DND-41 (cell line): ENCODE measurements around the gene GVQW3.

Experiments used
- ATAC-seq: fragments of 200-7000 bp; cut with Tn5 transposase; 3 replicates; pipeline ENCODE4 v1.9.1; 2021; ENCODE audit warnings: low read depth; ENCODE audit not compliant: insufficient read depth
- DNase-seq: peaks from one replicate; pipeline ENCODE4 v3.0.0-alpha.2; 2020
- H2AFZ ChIP-seq: 2 replicates; pipeline ENCODE4 v1.6.0; 2012; ENCODE audit warnings: low read depth, low read length
- H3K27ac ChIP-seq: 2 replicates; pipeline ENCODE4 v1.5.1; 2012; ENCODE audit warnings: low read length, inconsistent platforms
- H3K27me3 ChIP-seq: fragments of 200-600 bp; sonication (generic); 2 replicates; pipeline ENCODE4 v1.6.0; 2012; ENCODE audit warnings: low read length, mild to moderate bottlenecking, inconsistent platforms; ENCODE audit not compliant: insufficient read depth, poor library complexity
- H3K36me3 ChIP-seq: 2 replicates; pipeline ENCODE4 v1.5.1; 2012; ENCODE audit warnings: low read length, inconsistent platforms; ENCODE audit not compliant: insufficient read depth
- H3K4me1 ChIP-seq: 2 replicates; pipeline ENCODE4 v1.5.1; 2012; ENCODE audit warnings: mild to moderate bottlenecking, low read length; ENCODE audit not compliant: insufficient read depth
- H3K4me2 ChIP-seq: 2 replicates; pipeline ENCODE4 v1.6.0; 2012; ENCODE audit warnings: mild to moderate bottlenecking, moderate library complexity, low read length, inconsistent platforms; ENCODE audit not compliant: insufficient read depth
- H3K4me3 ChIP-seq, 2 experiments: fragments of 200-600 bp in 1 of 2; shearing (Covaris generic) in 1 of 2; 2 replicates each; pipeline ENCODE4 v1.5.1; 2012 to 2016; ENCODE audit warnings: inconsistent platforms in 2 of 2, low read length in 2 of 2, mild to moderate bottlenecking in 2 of 2, low read depth in 1 of 2, moderate library complexity in 1 of 2
- H3K79me2 ChIP-seq: 2 replicates; pipeline ENCODE4 v1.6.0; 2012; ENCODE audit warnings: low read length, inconsistent platforms; ENCODE audit not compliant: insufficient read depth
- H3K9ac ChIP-seq: 2 replicates; pipeline ENCODE4 v1.6.0; 2012; ENCODE audit warnings: low read depth, mild to moderate bottlenecking, inconsistent platforms, low read length, moderate library complexity
- H3K9me3 ChIP-seq: 2 replicates; pipeline ENCODE4 v1.5.1; 2012; ENCODE audit warnings: low read length, moderate library complexity, mild to moderate bottlenecking, inconsistent platforms; ENCODE audit not compliant: insufficient read depth, severe bottlenecking
- H4K20me1 ChIP-seq: 2 replicates; pipeline ENCODE4 v1.6.0; 2012; ENCODE audit warnings: low read length; ENCODE audit not compliant: insufficient read depth
- CTCF ChIP-seq: IDR thresholded peaks from 2 replicates; pipeline ENCODE4 v1.5.1; 2012; ENCODE audit warnings: borderline replicate concordance, low read length, moderate library complexity, mild to moderate bottlenecking; ENCODE audit not compliant: poor library complexity, severe bottlenecking; ENCODE audit errors: extremely low read depth
- EZH2 ChIP-seq: IDR thresholded peaks from 3 replicates; pipeline ENCODE4 v1.6.1; 2012; ENCODE audit warnings: borderline replicate concordance, low read depth, mild to moderate bottlenecking, moderate library complexity, low read length, inconsistent platforms; ENCODE audit not compliant: severe bottlenecking

The GVQW3 gene

GRCh38 chr11:76380977-76381719 is at the start of gene GVQW3, which contains the start of gene THAP12:
TSS of gene GVQW3 (plus strand) at chr11:76381323. CDS start at chr11:76381829, 506 bp downstream.
TSS of gene THAP12 (minus strand) at chr11:76381132. CDS start at chr11:76380836, 296 bp downstream.
- peak within 1 kb of the TSS; percentile 97 for H2AFZ ChIP-seq
- H3K4me1 ChIP-seq, result peaks cover 46% of the 10 kb centered on the region
- DNase-seq (peak; percentile 97), ATAC-seq (peak; percentile 91)
- peak within 1 kb of the TSS; percentile 73 for H3K27ac ChIP-seq
- no peaks in the 10 kb centered on the region for H3K9me3 ChIP-seq
- H3K4me2 ChIP-seq, result peak within 1 kb of the TSS; percentile 88
- H3K4me3 ChIP-seq, result peak within 1 kb of the TSS; percentile 69 to 94
- H3K79me2 ChIP-seq, result peaks cover 62% of the 10 kb centered on the region
- TF ChIP-seq CTCF, result peak; percentile 66
- TF ChIP-seq EZH2, result no peak
- peak within 1 kb of the TSS; percentile 74 for H3K9ac ChIP-seq
- peaks cover 30% of the 10 kb centered on the region for H4K20me1 ChIP-seq
- H3K27me3 ChIP-seq, result no peaks in the 10 kb centered on the region
- H3K36me3 ChIP-seq, result no peaks in the 10 kb centered on the region

GRCh38 chr11:76334826-76335389 is 46.2 kb upstream of the GVQW3 start:
- no peaks in the 10 kb centered on the region for H3K27me3 ChIP-seq
- no peak overlapping the region for H3K27ac ChIP-seq
- no peak overlapping the region for H2AFZ ChIP-seq
- H4K20me1 ChIP-seq, result no peaks in the 10 kb centered on the region
- DNase-seq (no peak), ATAC-seq (no peak)
- no peak overlapping the region for H3K9ac ChIP-seq
- no peak overlapping the region for H3K4me2 ChIP-seq
- TF ChIP-seq EZH2, result no peak
- TF ChIP-seq CTCF, result no peak
- peaks cover 17% of the 10 kb centered on the region for H3K9me3 ChIP-seq
- H3K79me2 ChIP-seq, result no peaks in the 10 kb centered on the region
- H3K4me3 ChIP-seq, result no peak overlapping the region
- no peaks in the 10 kb centered on the region for H3K36me3 ChIP-seq
- H3K4me1 ChIP-seq, result no peaks in the 10 kb centered on the region

GRCh38 chr11:76335842-76336241 is 45.3 kb upstream of the GVQW3 start:
- Histone ChIP-seq H3K9ac (no peak overlapping the region), H3K27ac (no peak overlapping the region), H3K4me2 (no peak overlapping the region), H3K4me3 (no peak overlapping the region), H2AFZ (no peak overlapping the region), H3K4me1 (no peaks in the 10 kb centered on the region), H3K27me3 (no peaks in the 10 kb centered on the region), H3K79me2 (no peaks in the 10 kb centered on the region), H3K36me3 (no peaks in the 10 kb centered on the region), H3K9me3 (peaks cover 17% of the 10 kb centered on the region), H4K20me1 (no peaks in the 10 kb centered on the region)
- DNase-seq (no peak), ATAC-seq (no peak)
- no peak for TF ChIP-seq EZH2
- no peak for TF ChIP-seq CTCF
